HepG2 (cell line): ENCODE data around the gene TPM1. TPM values are rescaled to one million over a fixed set of nuclear protein-coding genes. Genes with fewer than 3 reads are reported as not detected.
A peak's percentile ranks its signal among the peaks of the same experiment; 100 is the strongest.

Experiments used
- ATAC-seq: fragments of 200-7000 bp; cut with Tn5 transposase; 3 replicates; pipeline ENCODE4 v1.9.1; 2020; ENCODE audit warnings: mild to moderate bottlenecking, moderate library complexity
- BruUV-seq: library from RNA; stranded (reverse); fragments of 400-500 nt; replicated peaks from 2 replicates; lab custom pipeline; 2021; lab: Mats Ljungman, UMichigan
- CTCF ChIA-PET: fragments of 300-600 bp; formaldehyde crosslinking; extraction: SDS; loops from one replicate; lab custom pipeline; 2021; ENCODE audit warnings: low total read pairs, inconsistent platforms, low intra/inter-chr PET ratio; lab: Yijun Ruan, JAX
- POLR2A ChIA-PET: fragments of 350-600 bp; sonication (Branson Sonifier 250); formaldehyde crosslinking; loops from one replicate; lab custom pipeline; 2020; ENCODE audit warnings: antibody characterized with exemption, inconsistent platforms; lab: Yijun Ruan, JAX
- DNase-seq: peaks from one replicate; pipeline ENCODE4 v3.0.0-alpha.2; 2015; ENCODE audit warnings: low spot score
- FAIRE-seq: peaks from 3 replicates; lab custom pipeline; 2011; peaks lifted over from hg19 to GRCh38; lab: Jason Lieb, UNC
- H2AFZ ChIP-seq: one replicate; pipeline ENCODE4 v1.6.1; 2011; ENCODE audit warnings: low read length, inconsistent platforms
- H3K27ac ChIP-seq: fragments of 300-600 bp; 3 replicates; pipeline ENCODE4 v1.8.0; 2011; ENCODE audit warnings: mixed run types, mild to moderate bottlenecking, mixed read lengths, low read length, inconsistent platforms; ENCODE audit not compliant: insufficient read depth; ENCODE audit errors: extremely low read length
- H3K27me3 ChIP-seq, 2 experiments: fragments of 200-600 bp in 1 of 2; 2 replicates in 1 of 2; 3 replicates in 1 of 2; pipeline versions ENCODE4 v1.6.0 to v1.8.0; 2011; ENCODE audit warnings: low read length in 2 of 2, mild to moderate bottlenecking in 2 of 2, moderate library complexity in 2 of 2, inconsistent platforms in 1 of 2; ENCODE audit not compliant: insufficient read depth in 2 of 2, control insufficient read depth in 1 of 2
- H3K36me3 ChIP-seq, 2 experiments: fragments of 200-600 bp in 1 of 2; replicated peaks in 1 of 2; 2 replicates in 1 of 2; 3 replicates in 1 of 2; pipeline versions ENCODE4 v1.5.1 to v1.8.0; 2011; ENCODE audit warnings: low read length in 2 of 2, inconsistent platforms in 1 of 2; ENCODE audit not compliant: insufficient read depth in 2 of 2, control insufficient read depth in 1 of 2
- H3K4me1 ChIP-seq: 2 replicates; pipeline ENCODE4 v1.5.1; 2012; ENCODE audit warnings: low read length, inconsistent platforms; ENCODE audit not compliant: insufficient read depth
- H3K4me2 ChIP-seq: 2 replicates; pipeline ENCODE4 v1.6.0; 2011; ENCODE audit warnings: low read depth, low read length, inconsistent platforms
- H3K4me3 ChIP-seq, 3 experiments: fragments of 200-600 bp in 1 of 3; sonication (generic), shearing (Covaris generic) in 1 of 3; replicated peaks in 1 of 3; 2 replicates each; pipeline ENCODE4 v1.5.1; 2011 to 2016; ENCODE audit warnings: low read length in 3 of 3, inconsistent platforms in 2 of 3, low read depth in 2 of 3, mild to moderate bottlenecking in 2 of 3, control low read depth in 1 of 3, mixed read lengths in 1 of 3; ENCODE audit not compliant: insufficient read depth in 1 of 3
- H3K79me2 ChIP-seq: one replicate; pipeline ENCODE4 v1.6.1; 2011; ENCODE audit warnings: low read length, inconsistent platforms; ENCODE audit not compliant: insufficient read depth
- H3K9ac ChIP-seq: 2 replicates; pipeline ENCODE4 v1.6.0; 2011; ENCODE audit warnings: mild to moderate bottlenecking, low read depth, low read length, inconsistent platforms; ENCODE audit not compliant: insufficient read depth
- H3K9me3 ChIP-seq: 2 replicates; pipeline ENCODE4 v1.5.1; 2012; ENCODE audit warnings: mild to moderate bottlenecking, low read length
- H4K20me1 ChIP-seq: 2 replicates; pipeline ENCODE4 v1.6.0; 2011; ENCODE audit warnings: inconsistent platforms, mild to moderate bottlenecking, low read length, moderate library complexity; ENCODE audit not compliant: insufficient read depth
- DNMT3B ChIP-seq: conservative IDR thresholded peaks from 2 replicates; pipeline ENCODE4 v1.6.1; 2016; ENCODE audit warnings: missing biosample characterization, control low read depth
- ERF ChIP-seq: IDR thresholded peaks from 2 replicates; pipeline ENCODE4 v1.6.1; 2018; ENCODE audit warnings: missing biosample characterization, missing genetic modification reagents
- FOXO1 ChIP-seq: sonication (generic); formaldehyde crosslinking; IDR thresholded peaks from 2 replicates; pipeline ENCODE4 v1.4.0; 2020; ENCODE audit warnings: missing genetic modification reagents
- KLF6 ChIP-seq: IDR thresholded peaks from 2 replicates; pipeline ENCODE4 v1.8.0; 2016; ENCODE audit warnings: missing biosample characterization, missing genetic modification reagents
- MIXL1 ChIP-seq: IDR thresholded peaks from 2 replicates; pipeline ENCODE4 v1.6.1; 2016
- SAP130 ChIP-seq: IDR thresholded peaks from 2 replicates; pipeline ENCODE4 v1.6.1; 2016; ENCODE audit warnings: low read depth
- WIZ ChIP-seq: sonication (generic); formaldehyde crosslinking; IDR thresholded peaks from 2 replicates; pipeline ENCODE4 v1.5.1; 2020; ENCODE audit warnings: mild to moderate bottlenecking, missing genetic modification reagents
- ZNF549 ChIP-seq: sonication (generic); formaldehyde crosslinking; IDR thresholded peaks from 2 replicates; pipeline ENCODE4 v1.5.0; 2020; ENCODE audit warnings: missing genetic modification reagents
- ZNF629 ChIP-seq: sonication (generic); formaldehyde crosslinking; conservative IDR thresholded peaks from 2 replicates; pipeline ENCODE4 v1.5.0; 2020; ENCODE audit warnings: missing genetic modification reagents
- WGBS: methylation state at CpG from one replicate; pipeline ENCODE4 v1.1.6; 2017; ENCODE audit warnings: low lambda C conversion rate; 5-methylcytosine and 5-hydroxymethylcytosine counted together
- in situ Hi-C: cut with HindIII; loops from 2 replicates; pipeline ENCODE4 v1.10.0; 2017; ENCODE audit warnings: low pct_unique_long_range_greater_than_20kb; ENCODE audit not compliant: extremely low pct_ligation_motif_present
- intact Hi-C: fragments of 100-400 bp; cut with micrococcal nuclease; formaldehyde crosslinking; loops from one replicate; pipeline ENCODE4 v1.10.0; 2022; ENCODE audit not compliant: unreplicated experiment
- polyA plus RNA-seq, 8 experiments: library from polyadenylated mRNA; depleted of rRNA in 3 of 8; stranded (reverse) in 7 of 8; unstranded in 1 of 8; fragments of >200 nt; fragmentation: Illumina TruSeq in 4 of 8; extraction: Trizol in 4 of 8; gene quantifications; 2 replicates each; pipeline versions ENCODE4 v1.2.1 to v1.2.3, GENCODE V29; 2011 to 2016; ENCODE audit warnings: low read depth in 4 of 8, missing spikeins in 1 of 8, mixed read lengths in 1 of 8; ENCODE audit not compliant: insufficient read depth in 1 of 8
- total RNA-seq, 5 experiments: library from RNA; depleted of rRNA; stranded (reverse); fragments of >200 nt; fragmentation: Illumina TruSeq; extraction: Trizol; gene quantifications; 2 replicates each; pipeline ENCODE4 v1.2.3, GENCODE V29; 2016; ENCODE audit warnings: low read depth in 1 of 5
- TF ChIP-seq, protein P1 (sequence below): sonication (generic); formaldehyde crosslinking; IDR thresholded peaks from 2 replicates; pipeline ENCODE4 v1.8.0; 2023; ENCODE audit warnings: mild to moderate bottlenecking, missing genetic modification reagents
- TF ChIP-seq, protein P2 (sequence below): sonication (generic); formaldehyde crosslinking; IDR thresholded peaks from 2 replicates; pipeline ENCODE4 v1.9.0; 2021; ENCODE audit warnings: mild to moderate bottlenecking, missing genetic modification reagents

Gene TPM1
- total and polyA plus RNA-seq, 2 of the 13 experiments (the other 11 are each of a cell fraction or from before 2014, with no cell fraction given): 98.9 to 109 TPM

DNA sequence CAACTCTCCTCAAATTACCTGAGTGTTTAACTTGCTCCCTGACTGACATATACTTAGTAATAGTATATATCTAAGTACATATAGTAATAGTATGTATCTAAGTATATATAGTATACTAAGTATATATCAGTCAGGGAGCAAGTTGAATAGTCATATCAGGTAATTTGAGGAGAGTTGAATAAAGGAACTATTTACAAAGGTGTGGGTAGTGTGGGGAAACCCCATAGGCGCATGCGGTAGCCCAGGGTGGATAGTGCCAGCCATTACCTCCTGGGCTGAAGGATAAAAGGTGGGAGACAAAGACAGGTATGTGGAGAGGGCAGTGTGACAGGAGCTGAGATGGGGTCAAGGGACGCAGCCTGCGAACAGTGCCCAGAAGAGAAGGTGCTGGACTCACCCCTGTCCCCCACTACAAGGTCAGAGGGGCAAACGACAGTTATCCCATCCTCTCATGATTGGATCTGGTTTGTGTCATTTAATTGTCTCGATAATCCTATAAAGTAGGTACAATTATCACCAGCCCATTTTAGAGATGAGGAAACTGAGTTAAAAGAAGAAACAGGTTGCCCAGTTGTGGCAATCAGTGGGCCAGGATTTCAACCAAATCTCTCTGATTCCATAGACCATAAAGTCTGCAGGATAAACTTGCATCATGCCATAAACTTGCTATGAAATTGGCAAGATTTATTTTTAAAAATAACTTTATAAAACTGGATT lies 34.1 kb upstream of the TPM1 start:
- H3K27ac ChIP-seq: no peak overlapping the region
- in situ Hi-C loops: no loop called here
- no peaks in the 10 kb centered on the region for H3K79me2 ChIP-seq
- H3K9ac ChIP-seq: no peak overlapping the region
- H3K36me3 ChIP-seq: no peaks in the 10 kb centered on the region
- TF ChIP-seq KLF6 (CRISPR knock-in tag): no peak
- peak; percentile 72 for TF ChIP-seq ZNF629
- H3K4me1 ChIP-seq: peaks cover 46% of the 10 kb centered on the region
- 96% methylated on average over 5 of the region's 6 CpGs for WGBS
- FAIRE-seq (no peak), ATAC-seq (no peak), DNase-seq (no peak)
- CTCF ChIA-PET: no interaction called here
- no peaks in the 10 kb centered on the region for H4K20me1 ChIP-seq
- intact Hi-C loops: no loop called here
- no peaks in the 10 kb centered on the region for H3K9me3 ChIP-seq
- no peak overlapping the region for H2AFZ ChIP-seq
- POLR2A ChIA-PET: no interaction called here
- no peak overlapping the region for H3K4me2 ChIP-seq
- no peaks in the 10 kb centered on the region for H3K27me3 ChIP-seq
- no peak overlapping the region for H3K4me3 ChIP-seq
- no TSS peak for BruUV-seq

GRCh38 chr15:63010386-63010785 lies 32.2 kb upstream of the TPM1 start:
- intact Hi-C loops: loop anchor here (10.0 kb wide), 1 partner anchor 116 kb away; no protein-coding TSS in a partner anchor
- H4K20me1 ChIP-seq: no peaks in the 10 kb centered on the region
- peak overlapping the region; percentile 82 for H3K27ac ChIP-seq
- no peaks in the 10 kb centered on the region for H3K9me3 ChIP-seq
- H3K36me3 ChIP-seq: no peaks in the 10 kb centered on the region
- H3K4me2 ChIP-seq: 0 out of 2 replicates have a peak overlapping the region, but pooled peaks have one; percentile 25
- H3K4me1 ChIP-seq: peaks cover 56% of the 10 kb centered on the region
- 32% methylated on average over 3 of the region's 3 CpGs for WGBS
- in situ Hi-C loops: no loop called here
- H2AFZ ChIP-seq: no peak overlapping the region
- peak; percentile 57 for FAIRE-seq
- no peak overlapping the region for H3K4me3 ChIP-seq
- ChIA-PET POLR2A (interaction anchor here (1.5 kb wide), 1 partner anchor 12 kb away, joined by 5 read pairs; no protein-coding TSS in a partner anchor), CTCF (no interaction called here)
- no TSS peak for BruUV-seq
- no peak; the same call in 2 of the 3 replicates for ATAC-seq
- H3K9ac ChIP-seq: no peak overlapping the region
- H3K27me3 ChIP-seq: no peaks in the 10 kb centered on the region
- DNase-seq: no peak
- H3K79me2 ChIP-seq: no peaks in the 10 kb centered on the region
- TF ChIP-seq, protein P1, sequence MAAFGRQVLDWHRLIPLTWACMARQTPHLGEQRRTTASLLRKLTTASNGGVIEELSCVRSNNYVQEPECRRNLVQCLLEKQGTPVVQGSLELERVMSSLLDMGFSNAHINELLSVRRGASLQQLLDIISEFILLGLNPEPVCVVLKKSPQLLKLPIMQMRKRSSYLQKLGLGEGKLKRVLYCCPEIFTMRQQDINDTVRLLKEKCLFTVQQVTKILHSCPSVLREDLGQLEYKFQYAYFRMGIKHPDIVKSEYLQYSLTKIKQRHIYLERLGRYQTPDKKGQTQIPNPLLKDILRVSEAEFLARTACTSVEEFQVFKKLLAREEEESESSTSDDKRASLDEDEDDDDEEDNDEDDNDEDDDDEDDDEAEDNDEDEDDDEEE (CRISPR knock-in tag): no peak
- peak; percentile 53; the same call in 1 of the 2 replicates for TF ChIP-seq MIXL1 (CRISPR knock-in tag)
- 0 out of 2 replicates have a peak, but pooled peaks have one; percentile 10 for TF ChIP-seq FOXO1
- TF ChIP-seq, protein P2, sequence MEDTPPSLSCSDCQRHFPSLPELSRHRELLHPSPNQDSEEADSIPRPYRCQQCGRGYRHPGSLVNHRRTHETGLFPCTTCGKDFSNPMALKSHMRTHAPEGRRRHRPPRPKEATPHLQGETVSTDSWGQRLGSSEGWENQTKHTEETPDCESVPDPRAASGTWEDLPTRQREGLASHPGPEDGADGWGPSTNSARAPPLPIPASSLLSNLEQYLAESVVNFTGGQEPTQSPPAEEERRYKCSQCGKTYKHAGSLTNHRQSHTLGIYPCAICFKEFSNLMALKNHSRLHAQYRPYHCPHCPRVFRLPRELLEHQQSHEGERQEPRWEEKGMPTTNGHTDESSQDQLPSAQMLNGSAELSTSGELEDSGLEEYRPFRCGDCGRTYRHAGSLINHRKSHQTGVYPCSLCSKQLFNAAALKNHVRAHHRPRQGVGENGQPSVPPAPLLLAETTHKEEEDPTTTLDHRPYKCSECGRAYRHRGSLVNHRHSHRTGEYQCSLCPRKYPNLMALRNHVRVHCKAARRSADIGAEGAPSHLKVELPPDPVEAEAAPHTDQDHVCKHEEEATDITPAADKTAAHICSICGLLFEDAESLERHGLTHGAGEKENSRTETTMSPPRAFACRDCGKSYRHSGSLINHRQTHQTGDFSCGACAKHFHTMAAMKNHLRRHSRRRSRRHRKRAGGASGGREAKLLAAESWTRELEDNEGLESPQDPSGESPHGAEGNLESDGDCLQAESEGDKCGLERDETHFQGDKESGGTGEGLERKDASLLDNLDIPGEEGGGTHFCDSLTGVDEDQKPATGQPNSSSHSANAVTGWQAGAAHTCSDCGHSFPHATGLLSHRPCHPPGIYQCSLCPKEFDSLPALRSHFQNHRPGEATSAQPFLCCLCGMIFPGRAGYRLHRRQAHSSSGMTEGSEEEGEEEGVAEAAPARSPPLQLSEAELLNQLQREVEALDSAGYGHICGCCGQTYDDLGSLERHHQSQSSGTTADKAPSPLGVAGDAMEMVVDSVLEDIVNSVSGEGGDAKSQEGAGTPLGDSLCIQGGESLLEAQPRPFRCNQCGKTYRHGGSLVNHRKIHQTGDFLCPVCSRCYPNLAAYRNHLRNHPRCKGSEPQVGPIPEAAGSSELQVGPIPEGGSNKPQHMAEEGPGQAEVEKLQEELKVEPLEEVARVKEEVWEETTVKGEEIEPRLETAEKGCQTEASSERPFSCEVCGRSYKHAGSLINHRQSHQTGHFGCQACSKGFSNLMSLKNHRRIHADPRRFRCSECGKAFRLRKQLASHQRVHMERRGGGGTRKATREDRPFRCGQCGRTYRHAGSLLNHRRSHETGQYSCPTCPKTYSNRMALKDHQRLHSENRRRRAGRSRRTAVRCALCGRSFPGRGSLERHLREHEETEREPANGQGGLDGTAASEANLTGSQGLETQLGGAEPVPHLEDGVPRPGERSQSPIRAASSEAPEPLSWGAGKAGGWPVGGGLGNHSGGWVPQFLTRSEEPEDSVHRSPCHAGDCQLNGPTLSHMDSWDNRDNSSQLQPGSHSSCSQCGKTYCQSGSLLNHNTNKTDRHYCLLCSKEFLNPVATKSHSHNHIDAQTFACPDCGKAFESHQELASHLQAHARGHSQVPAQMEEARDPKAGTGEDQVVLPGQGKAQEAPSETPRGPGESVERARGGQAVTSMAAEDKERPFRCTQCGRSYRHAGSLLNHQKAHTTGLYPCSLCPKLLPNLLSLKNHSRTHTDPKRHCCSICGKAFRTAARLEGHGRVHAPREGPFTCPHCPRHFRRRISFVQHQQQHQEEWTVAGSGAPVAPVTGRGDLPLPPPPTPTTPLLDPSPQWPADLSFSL: no peak
- no peak for TF ChIP-seq ZNF549 (CRISPR knock-in tag)
- peak; percentile 37; the same call in 1 of the 2 replicates for TF ChIP-seq WIZ
- TF ChIP-seq SAP130: no peak
- TF ChIP-seq ERF: no peak
- TF ChIP-seq DNMT3B (CRISPR knock-in tag): no peak
